Chondrocyte (in vitro differentiated cells): Measurements from ENCODE around the gene COQ8A. TPM values are rescaled to one million over a fixed set of nuclear protein-coding genes. Genes with fewer than 3 reads are reported as not detected.

Experiments
- DNase-seq: peaks from one replicate; pipeline ENCODE4 v3.0.0; 2021; ENCODE audit warnings: mixed read lengths, low spot score
- H3K27ac Mint-ChIP-seq: one replicate; pipeline ENCODE4 v1.8.0; 2021; ENCODE audit warnings: mild to moderate bottlenecking, moderate library complexity, mixed read lengths; ENCODE audit not compliant: unreplicated experiment
- H3K27me3 Mint-ChIP-seq: 2 replicates; pipeline ENCODE4 v1.8.0; 2021; ENCODE audit warnings: low read depth, mixed read lengths
- H3K36me3 Mint-ChIP-seq: 2 replicates; pipeline ENCODE4 v1.8.0; 2021; ENCODE audit warnings: low read depth, mixed read lengths
- H3K4me1 Mint-ChIP-seq: 2 replicates; pipeline ENCODE4 v1.8.0; 2021; ENCODE audit warnings: low read depth, mild to moderate bottlenecking, mixed read lengths
- H3K4me3 Mint-ChIP-seq: one replicate; pipeline ENCODE4 v1.8.0; 2021; ENCODE audit warnings: mild to moderate bottlenecking, moderate library complexity, mixed read lengths; ENCODE audit not compliant: unreplicated experiment
- H3K9me3 Mint-ChIP-seq: 2 replicates; pipeline ENCODE4 v1.8.0; 2021; ENCODE audit warnings: low read depth, mixed read lengths
- total RNA-seq: library from RNA; stranded (reverse); gene quantifications from 3 replicates; pipeline ENCODE4 v1.2.1, GENCODE V29; 2021
- TF ChIP-seq, protein P1 (sequence below): fragments of 200-600 bp; sonication (generic); IDR thresholded peaks from 2 replicates; pipeline ENCODE4 v1.5.0; 2021; ENCODE audit warnings: antibody characterized with exemption, mild to moderate bottlenecking, moderate library complexity

The COQ8A gene
- total RNA-seq, 1 donor from 2014 or later = 7.4 TPM

DNA sequence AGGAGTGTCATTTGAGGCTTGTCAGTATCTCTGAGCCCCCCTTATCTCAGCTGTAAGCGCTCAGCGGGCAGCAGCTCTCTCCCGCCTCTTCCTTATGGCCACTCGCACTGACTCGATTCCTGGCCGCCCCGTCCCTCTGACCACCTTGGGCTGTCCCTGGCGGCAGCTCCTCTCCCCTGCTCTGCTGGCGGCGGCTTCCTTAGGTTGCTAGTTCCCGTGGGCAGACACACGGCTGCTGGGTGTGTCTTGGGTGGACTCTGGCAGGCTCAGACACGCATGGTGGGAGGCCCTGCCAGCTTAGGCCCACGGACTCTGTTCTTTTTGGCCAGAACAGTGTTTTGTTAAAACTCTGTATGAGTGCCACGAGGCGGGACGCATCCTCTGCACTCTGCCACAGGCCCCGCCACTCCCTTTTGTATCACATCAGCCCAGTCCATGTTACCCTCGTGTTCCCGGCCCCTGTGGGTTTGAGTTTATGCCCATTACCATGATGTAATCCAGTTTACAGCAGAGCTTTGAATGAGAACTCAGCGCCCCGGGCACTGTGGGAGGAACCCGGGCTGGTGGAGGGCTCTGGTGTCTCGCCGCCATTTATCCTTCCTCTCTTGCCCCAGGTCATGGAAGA is 45.9 kb downstream of the COQ8A start:
- H3K36me3 Mint-ChIP-seq = peaks cover 19% of the 10 kb centered on the region
- no peaks in the 10 kb centered on the region for H3K4me1 Mint-ChIP-seq
- no peak overlapping the region for H3K4me3 Mint-ChIP-seq
- H3K9me3 Mint-ChIP-seq = no peaks in the 10 kb centered on the region
- no peak for DNase-seq
- peak overlapping the region; percentile 27 for H3K27ac Mint-ChIP-seq
- TF ChIP-seq, protein P1, sequence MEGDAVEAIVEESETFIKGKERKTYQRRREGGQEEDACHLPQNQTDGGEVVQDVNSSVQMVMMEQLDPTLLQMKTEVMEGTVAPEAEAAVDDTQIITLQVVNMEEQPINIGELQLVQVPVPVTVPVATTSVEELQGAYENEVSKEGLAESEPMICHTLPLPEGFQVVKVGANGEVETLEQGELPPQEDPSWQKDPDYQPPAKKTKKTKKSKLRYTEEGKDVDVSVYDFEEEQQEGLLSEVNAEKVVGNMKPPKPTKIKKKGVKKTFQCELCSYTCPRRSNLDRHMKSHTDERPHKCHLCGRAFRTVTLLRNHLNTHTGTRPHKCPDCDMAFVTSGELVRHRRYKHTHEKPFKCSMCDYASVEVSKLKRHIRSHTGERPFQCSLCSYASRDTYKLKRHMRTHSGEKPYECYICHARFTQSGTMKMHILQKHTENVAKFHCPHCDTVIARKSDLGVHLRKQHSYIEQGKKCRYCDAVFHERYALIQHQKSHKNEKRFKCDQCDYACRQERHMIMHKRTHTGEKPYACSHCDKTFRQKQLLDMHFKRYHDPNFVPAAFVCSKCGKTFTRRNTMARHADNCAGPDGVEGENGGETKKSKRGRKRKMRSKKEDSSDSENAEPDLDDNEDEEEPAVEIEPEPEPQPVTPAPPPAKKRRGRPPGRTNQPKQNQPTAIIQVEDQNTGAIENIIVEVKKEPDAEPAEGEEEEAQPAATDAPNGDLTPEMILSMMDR = no peak
- H3K27me3 Mint-ChIP-seq = no peaks in the 10 kb centered on the region

DNA sequence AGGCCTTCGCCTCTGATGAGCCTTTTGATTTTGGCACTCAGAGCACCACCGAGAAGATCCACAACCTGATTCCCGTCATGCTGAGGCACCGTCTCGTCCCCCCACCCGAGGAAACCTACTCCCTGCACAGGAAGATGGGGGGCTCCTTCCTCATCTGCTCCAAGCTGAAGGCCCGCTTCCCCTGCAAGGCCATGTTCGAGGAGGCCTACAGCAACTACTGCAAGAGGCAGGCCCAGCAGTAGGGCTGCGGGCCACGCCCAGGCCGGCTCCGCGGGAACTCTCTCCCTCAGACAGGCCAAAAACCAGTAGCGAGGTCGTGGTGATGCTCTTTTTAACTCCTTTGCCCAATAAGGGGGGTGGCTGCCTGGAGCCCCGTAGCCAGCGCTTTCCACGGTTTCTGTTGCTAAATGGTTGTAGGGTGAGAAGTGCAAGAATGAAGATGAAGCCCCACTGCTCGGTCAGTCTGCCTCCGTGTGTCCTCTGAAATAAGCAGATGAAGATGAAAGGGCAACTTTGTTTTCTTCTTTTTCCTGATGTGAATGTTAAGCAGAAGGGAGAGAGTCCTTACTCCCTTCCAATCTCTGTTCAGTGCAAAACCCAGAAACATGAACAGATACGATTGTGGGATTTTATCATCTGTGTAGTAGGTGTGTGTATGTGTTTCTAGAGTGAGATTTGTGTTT is 46.5 kb downstream of the COQ8A start:
- Mint-ChIP-seq H3K27me3 (no peaks in the 10 kb centered on the region), H3K4me3 (no peak overlapping the region), H3K27ac (peak overlapping the region; percentile 37), H3K9me3 (no peaks in the 10 kb centered on the region), H3K36me3 (peaks cover 19% of the 10 kb centered on the region), H3K4me1 (no peaks in the 10 kb centered on the region)
- no peak for DNase-seq
- TF ChIP-seq, protein P1 = no peak

DNA sequence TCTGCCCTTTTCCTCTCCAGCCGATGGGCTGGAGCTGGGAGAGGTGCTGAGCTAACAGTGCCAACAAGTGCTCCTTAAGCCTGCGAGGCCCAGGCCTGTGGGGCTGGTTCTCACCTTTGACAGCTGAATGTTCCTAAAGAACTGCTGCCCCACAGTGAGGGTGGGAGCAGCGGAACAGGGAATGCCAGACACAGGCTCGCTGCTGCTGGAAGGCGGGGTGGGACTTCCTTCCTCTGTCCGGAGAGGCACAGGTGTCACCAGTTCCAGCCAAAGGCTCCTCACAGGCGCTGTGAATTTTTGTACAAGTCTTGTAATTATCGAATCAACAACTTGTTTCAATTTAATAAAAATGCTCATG is 47.1 kb downstream of the COQ8A start:
- Mint-ChIP-seq H3K27ac (peak overlapping the region; percentile 37), H3K4me1 (no peaks in the 10 kb centered on the region), H3K36me3 (peaks cover 19% of the 10 kb centered on the region), H3K4me3 (no peak overlapping the region), H3K9me3 (no peaks in the 10 kb centered on the region), H3K27me3 (no peaks in the 10 kb centered on the region)
- no peak for DNase-seq
- TF ChIP-seq, protein P1 = no peak

DNA sequence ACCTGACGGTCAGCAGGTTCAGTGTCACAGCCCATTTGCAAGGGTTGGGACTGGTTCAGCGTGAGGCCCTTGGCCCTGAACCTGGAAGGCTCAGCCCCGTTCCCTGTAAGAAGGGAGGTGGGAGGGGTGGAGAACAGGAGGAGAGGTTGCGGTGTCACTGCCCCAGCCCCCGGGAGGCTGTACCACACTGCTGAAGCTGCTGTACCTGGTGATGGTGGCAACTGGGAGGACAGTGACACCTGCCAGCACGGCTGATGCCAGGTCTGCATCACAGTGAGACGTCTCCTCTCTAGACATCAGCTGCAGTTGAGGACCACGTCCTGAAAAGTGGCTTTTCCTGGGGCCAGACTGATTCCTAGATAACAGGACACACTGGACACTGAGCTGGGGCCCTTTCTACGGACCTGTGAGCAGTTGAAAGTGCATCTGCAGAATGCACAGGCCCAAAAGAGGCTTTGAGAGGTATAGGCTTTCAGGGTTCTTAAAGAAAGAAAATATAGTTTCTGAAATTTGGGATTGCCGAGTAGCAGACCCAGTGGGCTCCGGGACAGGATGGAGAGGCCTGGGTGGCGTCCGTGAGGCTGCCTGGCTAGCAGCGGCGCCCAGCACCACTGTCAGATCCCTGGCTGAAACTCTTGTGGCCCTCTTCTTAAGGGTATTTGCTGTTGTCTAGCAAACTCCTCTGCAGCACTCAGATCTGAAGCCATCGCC is 47.7 kb downstream of the COQ8A start:
- no peak for DNase-seq
- H3K4me1 Mint-ChIP-seq = no peaks in the 10 kb centered on the region
- H3K27me3 Mint-ChIP-seq = no peaks in the 10 kb centered on the region
- H3K27ac Mint-ChIP-seq = no peak overlapping the region
- TF ChIP-seq, protein P1 = no peak
- no peak overlapping the region for H3K4me3 Mint-ChIP-seq
- peaks cover 19% of the 10 kb centered on the region for H3K36me3 Mint-ChIP-seq
- H3K9me3 Mint-ChIP-seq = no peaks in the 10 kb centered on the region

DNA sequence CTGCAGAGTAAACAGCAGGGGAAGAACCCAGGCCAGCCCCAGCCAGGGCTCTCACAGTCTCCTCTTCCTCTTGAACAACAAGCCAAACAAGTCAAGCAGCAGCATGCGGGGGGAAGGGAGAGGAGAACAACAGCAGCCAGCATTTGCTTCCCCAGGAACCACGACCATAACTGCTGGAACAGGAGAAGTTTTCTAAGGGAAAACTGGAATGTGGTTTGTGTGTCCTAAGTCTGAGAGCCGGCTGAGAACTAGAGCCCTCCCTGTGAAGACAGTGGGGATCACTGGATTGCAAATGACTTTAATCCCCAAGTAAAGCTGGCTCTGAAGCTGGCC is 48.2 kb downstream of the COQ8A start:
- TF ChIP-seq, protein P1 = no peak
- Mint-ChIP-seq H3K4me1 (no peaks in the 10 kb centered on the region), H3K9me3 (no peaks in the 10 kb centered on the region), H3K4me3 (no peak overlapping the region), H3K27ac (no peak overlapping the region), H3K27me3 (no peaks in the 10 kb centered on the region), H3K36me3 (peaks cover 21% of the 10 kb centered on the region)
- DNase-seq = no peak
